GM21717 (cell line): ENCODE data around the gene PLEKHA1.

ENCODE experiments used
- ATAC-seq: cut with Tn5 transposase; IDR thresholded peaks from one replicate; pipeline ENCODE4 v1.9.1; 2021; ENCODE audit warnings: mild to moderate bottlenecking, moderate library complexity; ENCODE audit not compliant: unreplicated experiment

The PLEKHA1 gene

DNA sequence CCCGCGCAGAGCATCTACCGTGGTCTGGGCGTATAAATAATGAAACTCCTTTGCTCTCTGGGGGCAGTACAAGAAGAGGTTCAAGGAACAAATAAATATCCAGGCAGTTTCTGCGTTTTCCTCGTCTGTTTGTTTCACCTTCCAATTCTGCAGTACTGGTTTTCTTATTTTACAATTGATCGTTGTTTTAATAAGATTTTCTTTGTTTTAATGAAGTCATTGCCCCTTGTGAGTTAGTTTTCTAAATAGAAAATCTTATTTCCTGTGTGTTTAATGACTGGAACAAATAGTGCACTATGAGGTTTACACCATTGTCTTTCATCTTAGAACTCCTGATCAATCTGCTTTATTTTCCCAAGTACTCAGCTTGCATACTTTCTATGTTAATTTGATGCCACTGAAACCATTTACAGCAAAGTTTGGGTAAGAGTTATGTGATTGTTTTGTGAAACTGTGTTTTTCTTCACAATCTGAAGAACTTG, 1.2 kb downstream of the PLEKHA1 start:
- ATAC-seq, result no peak

DNA sequence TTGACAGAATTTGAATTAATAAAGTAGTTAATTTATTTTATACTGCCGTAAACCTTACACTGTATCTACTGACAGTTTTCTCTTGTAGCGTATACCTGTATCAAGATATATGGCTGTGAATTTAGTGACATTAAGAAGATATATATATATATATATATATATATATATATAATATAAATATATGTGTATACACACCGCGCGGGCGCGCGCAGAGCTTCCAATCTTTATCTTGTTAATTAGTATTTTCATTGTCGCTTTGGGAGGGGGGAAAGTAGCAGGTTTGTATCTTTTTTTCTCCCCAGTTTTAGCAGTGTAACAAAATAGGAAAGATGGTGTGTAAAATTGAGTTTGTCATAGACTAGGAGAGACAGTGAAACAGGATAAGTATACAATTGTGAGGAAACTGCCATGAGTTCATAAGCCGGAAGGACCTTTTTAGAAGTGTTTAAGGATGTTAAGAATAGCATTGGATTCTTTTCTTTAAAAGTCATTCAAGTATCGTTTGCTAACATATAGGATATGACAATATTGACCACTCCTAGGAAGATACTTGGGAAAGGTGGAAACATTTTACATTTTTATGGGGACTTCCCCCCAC, 2.0 kb downstream of the PLEKHA1 start:
- ATAC-seq, result no peak

DNA sequence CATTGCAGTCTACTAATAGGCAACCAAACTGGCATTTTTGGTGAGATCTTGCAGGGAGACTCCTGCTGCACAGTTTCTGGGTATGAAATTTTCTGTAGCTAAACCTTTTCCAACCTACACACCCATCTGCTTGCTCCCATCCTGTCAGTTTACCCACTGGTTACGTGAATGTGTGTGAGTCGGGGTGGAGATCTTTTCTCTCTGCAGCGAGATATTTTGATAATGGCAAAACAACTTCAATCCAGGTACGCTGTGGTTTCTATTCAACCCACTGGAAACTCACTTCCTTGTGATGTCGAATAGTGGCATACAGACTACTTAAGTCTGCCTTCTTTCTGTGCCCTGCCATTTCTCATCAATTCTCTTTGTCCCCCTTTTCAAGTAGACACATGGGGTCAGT, 4.5 kb downstream of the PLEKHA1 start:
- no peak for ATAC-seq

- no peak for ATAC-seq
Measured at GRCh38 chr10:122379537-122379936, 5.0 kb downstream of the PLEKHA1 start.

DNA sequence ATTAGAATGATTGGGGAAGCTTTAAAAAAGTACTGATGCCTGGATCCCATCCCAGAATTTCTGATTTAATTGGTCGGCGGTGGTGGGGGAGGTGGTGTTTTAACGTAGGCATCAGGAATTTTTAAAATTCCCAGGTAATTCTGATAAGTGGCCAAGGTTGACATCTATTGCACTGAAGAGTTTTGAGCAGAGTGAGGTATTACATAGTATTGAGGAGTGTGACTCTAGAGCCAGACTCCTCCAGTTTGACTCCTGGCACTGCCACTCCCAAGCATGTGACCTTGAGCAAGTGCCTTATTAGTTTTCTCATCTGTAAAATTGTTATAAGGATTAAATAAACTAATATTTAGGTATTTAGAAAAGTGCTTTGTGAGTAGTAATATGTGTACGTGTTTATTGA, 6.2 kb downstream of the PLEKHA1 start:
- no peak for ATAC-seq

DNA sequence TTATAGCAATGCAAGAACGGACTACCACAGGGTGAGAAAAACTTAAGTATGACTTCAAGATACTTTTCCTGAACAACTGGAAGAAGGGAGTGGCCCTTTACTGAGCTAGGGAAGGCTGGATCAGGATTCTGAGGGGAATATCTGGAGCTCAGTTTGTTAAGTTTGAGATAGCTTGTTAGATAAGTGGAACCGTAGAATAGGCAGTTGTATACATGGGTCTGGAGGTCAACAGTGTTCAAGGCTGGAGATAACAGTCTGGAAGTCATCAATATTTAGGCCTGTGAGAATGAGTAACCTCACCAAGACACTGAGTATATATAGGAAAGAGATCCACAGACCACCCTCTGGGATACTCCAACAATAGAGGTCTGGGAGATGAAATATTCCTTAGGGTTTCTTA, 7.2 kb downstream of the PLEKHA1 start:
- ATAC-seq, result no peak

DNA sequence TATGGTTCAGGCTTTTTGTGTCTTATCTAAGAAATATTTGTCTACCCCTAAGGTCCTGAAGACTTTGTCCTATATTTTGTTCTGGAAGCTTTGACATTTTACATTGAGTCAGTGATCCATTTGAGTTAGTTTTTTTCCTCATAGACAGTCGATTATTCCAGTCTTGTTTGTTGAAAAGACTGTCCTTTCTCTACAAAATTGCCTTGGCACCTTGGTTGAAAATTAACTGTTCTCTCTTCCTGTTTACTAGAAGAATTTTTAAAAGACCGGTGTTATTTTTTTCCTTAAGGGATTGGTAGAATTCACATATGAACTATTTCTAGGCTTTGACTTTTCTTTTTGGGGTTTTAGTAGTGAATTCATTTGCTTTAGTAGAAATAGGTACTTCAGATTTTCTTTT, 12.0 kb downstream of the PLEKHA1 start:
- no peak for ATAC-seq

DNA sequence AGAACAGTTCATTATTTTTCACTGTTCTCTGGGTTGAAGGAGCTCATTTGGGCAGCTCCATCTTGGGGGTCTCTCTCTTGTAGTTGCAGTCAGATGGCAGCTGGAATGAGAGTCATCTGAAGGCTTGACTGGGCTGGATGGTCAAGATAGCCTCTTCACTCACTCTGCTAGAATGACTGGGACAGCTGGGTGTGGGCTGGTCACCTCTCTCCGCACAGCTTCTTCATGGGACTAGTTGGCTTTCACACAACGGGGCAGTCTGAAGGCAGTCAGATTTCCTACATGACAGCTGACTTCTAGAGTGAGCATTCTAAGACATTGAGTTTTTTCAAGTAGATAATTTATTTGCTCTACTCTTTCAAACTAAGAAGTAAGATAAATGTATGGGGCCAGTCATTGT, 13.1 kb downstream of the PLEKHA1 start:
- no peak for ATAC-seq

- ATAC-seq, result no peak
Measured at GRCh38 chr10:122388287-122388997, 13.9 kb downstream of the PLEKHA1 start.

GRCh38 chr10:122390271-122390670, 15.8 kb downstream of the PLEKHA1 start:
- ATAC-seq, result no peak

GRCh38 chr10:122390679-122391078, 16.2 kb downstream of the PLEKHA1 start:
- ATAC-seq, result no peak

DNA sequence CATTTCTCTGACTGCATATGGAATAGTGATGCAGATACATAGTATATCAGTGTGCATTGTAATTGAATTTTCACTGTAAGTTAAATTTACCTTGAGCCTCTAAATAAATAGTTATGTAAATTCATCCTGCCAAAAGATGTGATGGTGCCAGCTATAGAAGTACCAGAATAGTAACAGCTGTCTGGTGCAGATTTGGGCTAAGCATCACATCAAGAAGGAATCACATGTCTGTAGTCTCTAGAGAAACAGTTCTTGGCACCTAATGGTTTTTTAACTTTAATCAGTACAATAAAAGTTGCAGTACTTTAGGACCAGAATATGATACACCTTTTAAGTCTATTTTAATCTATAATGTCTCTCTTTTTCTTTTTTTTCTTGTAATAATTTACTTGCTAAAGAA, 17.4 kb downstream of the PLEKHA1 start:
- no peak for ATAC-seq

GRCh38 chr10:122392835-122393234, 18.3 kb downstream of the PLEKHA1 start:
- ATAC-seq, result no peak

GRCh38 chr10:122393288-122393687, 18.8 kb downstream of the PLEKHA1 start:
- no peak for ATAC-seq

DNA sequence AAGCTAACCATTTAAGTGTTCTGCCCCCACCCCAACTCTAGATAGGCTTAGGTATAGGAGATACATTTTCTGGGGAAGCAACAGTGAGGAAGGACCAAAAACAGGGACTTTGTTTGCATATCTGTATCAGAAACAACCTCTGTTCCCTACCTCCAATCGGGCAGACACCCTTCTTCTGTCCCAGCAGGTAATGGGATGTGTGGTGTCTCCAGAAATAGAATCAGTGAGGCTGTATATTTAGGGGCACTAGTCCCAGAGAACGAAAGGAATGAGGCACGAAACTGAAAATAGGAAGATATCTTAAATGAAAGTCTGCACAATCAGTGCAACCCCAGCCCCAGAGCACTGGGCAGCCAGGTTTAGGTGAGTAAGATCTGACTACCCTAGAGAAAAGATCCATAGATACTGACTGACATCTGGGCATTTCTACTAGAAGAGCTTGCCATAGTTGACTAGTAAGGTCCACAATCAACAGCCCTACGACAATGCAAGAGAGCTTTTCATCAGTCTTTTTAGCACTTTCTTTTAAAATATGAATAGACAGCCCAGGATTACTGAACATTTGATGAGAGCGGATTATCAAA, 28.1 kb downstream of the PLEKHA1 start:
- ATAC-seq, result no peak

- no peak for ATAC-seq
Measured at GRCh38 chr10:122404576-122404975, 30.1 kb downstream of the PLEKHA1 start.

- ATAC-seq, result no peak
Measured at GRCh38 chr10:122407375-122408125, 33.0 kb downstream of the PLEKHA1 start.

DNA sequence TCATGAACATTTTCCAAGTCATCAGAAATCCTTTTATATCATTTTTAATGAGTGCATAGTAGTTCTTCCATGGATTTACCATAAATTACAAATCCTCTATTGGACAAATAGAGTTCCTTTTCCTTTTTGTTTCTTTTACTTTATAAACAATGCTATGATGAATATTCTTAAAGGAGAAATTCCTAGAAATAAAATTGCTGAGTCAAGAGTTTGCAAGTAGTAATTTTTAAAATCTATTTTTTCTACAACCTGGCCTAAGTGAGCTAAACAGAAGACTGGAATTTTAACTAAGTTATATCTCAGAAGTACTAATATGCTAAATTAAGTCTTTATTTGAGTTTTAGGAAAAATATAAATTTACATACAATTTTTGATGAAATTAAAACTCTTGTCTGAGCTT, 38.8 kb downstream of the PLEKHA1 start:
- ATAC-seq, result no peak

- no peak for ATAC-seq
Measured at GRCh38 chr10:122417667-122418066, 43.2 kb downstream of the PLEKHA1 start.

- no peak for ATAC-seq
Measured at GRCh38 chr10:122419016-122419415, 44.5 kb downstream of the PLEKHA1 start.

- no peak for ATAC-seq
Measured at GRCh38 chr10:122419876-122420623, 45.5 kb downstream of the PLEKHA1 start.
